HS-5 (cell line): ENCODE results near the gene ARGFX.
"Not testable (repeated sequence)": the region's sequence is repeated elsewhere in the genome, so short reads cannot be mapped to it uniquely, and the experiment has no call there.

Experiments used
- DNase-seq: peaks from one replicate; pipeline ENCODE4 v3.0.0-alpha.2; 2012; ENCODE audit warnings: low read depth

The ARGFX gene

GRCh38 chr3:121599900-121600299, 32.2 kb downstream of the ARGFX start:
- not testable (repeated sequence) for DNase-seq

DNA sequence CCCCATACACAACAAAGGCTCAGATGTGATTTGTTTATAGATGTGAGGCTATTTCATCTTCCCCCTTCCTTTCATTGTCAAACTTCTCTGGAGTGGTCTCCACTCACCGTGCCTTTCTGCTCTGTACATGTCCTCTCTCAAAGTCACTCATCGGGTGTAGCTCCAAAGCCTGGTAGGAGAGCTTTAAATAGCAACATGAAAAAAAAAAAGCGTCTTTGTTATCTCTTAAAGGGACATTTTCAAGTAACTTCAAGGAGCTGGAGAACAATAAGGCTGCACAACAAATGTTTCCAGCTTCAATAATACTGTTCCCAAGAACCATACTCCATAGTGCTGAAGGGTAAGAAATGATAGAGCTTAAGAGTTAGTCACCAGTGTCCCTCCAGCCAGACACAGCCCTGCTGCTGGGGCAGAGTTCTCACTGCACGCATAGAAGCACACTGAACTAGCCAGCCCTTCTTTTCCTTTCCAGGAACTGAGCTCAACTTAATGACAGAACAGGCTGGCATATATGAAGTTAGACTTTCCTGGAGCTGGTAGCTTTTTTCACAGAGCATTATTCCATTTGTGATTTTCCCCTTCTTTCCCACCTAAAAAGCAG, 33.6 kb downstream of the ARGFX start:
- DNase-seq: no peak

DNA sequence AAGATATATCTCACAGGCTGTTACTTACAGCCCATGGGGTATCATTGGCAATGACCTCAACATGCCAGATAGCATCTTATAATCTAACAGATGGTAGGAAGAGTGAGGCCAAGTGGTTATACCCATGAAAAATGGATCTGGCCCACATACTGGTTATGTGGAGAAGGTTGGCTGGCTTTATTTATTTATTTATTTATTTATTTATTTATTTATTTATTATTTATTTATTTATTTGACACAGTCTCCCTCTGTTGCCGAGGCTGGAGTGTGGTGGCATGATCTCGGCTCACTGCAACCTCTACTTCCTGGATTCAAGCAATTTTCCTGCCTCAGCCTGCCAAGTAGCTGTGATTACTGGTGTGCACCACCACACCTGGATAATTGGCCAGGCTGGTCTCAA, 37.0 kb downstream of the ARGFX start:
- no peak for DNase-seq

DNA sequence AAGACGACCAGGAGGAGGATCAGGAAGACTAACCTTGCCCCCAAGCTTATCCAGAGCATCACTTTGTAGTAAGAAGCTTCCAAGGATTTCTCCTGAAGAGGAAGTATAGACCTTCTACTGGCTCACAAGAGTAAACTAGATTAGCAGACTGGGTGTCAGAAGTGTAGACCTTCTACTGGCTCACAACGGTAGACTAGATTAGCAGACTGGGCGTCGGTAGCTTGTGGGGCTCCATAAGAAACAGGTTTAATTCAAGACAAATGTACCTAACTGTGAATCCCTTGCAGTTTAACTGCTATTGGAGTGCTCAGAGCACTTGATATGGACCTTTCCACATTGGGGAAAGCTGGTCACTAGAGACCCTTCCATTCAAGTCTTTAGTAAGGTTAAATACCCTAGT, 38.4 kb downstream of the ARGFX start:
- DNase-seq: no peak
